GM12878 (cell line): ENCODE results near the gene MXI1. TPM values are rescaled to one million over a fixed set of nuclear protein-coding genes. Genes with fewer than 3 reads are reported as not detected.

ENCODE experiments used
- CHD4 ChIP-seq: fragments of 200-600 bp; sonication (generic); IDR thresholded peaks from 2 replicates; pipeline ENCODE4 v1.6.1; 2016; ENCODE audit warnings: mild to moderate bottlenecking
- CUX1 ChIP-seq: IDR thresholded peaks from 2 replicates; pipeline ENCODE4 v1.6.1; 2012; ENCODE audit warnings: improper control_type of control experiment, low read depth, low read length; ENCODE audit not compliant: insufficient replicate concordance
- HDAC6 ChIP-seq: fragments of 200-600 bp; sonication (generic); IDR thresholded peaks from one replicate; pipeline ENCODE4 v1.8.0; 2017; ENCODE audit warnings: antibody characterized with exemption; ENCODE audit not compliant: unreplicated experiment
- JUNB ChIP-seq: IDR thresholded peaks from 2 replicates; pipeline ENCODE4 v1.6.1; 2016; ENCODE audit warnings: antibody characterized with exemption, mild to moderate bottlenecking
- NKRF ChIP-seq: fragments of 450-650 bp; conservative IDR thresholded peaks from 2 replicates; pipeline ENCODE4 v1.6.1; 2017; ENCODE audit warnings: mild to moderate bottlenecking, moderate library complexity
- PKNOX1 ChIP-seq: fragments of 450-650 bp; IDR thresholded peaks from 2 replicates; pipeline ENCODE4 v1.6.1; 2016; ENCODE audit warnings: mild to moderate bottlenecking
- POU2F2 ChIP-seq: IDR thresholded peaks from 3 replicates; pipeline ENCODE4 v1.6.1; 2011; ENCODE audit warnings: low read depth, mild to moderate bottlenecking, low read length, borderline replicate concordance
- RAD51 ChIP-seq: fragments of 450-650 bp; IDR thresholded peaks from 2 replicates; pipeline ENCODE4 v1.6.1; 2016; ENCODE audit warnings: moderate library complexity, mild to moderate bottlenecking, inconsistent platforms
- SMAD1 ChIP-seq: fragments of 450-650 bp; IDR thresholded peaks from 2 replicates; pipeline ENCODE4 v1.6.1; 2018; ENCODE audit warnings: mild to moderate bottlenecking, low read depth; ENCODE audit not compliant: partially characterized antibody
- SMARCA5 ChIP-seq: fragments of 450-650 bp; IDR thresholded peaks from 2 replicates; pipeline ENCODE4 v1.6.1; 2017; ENCODE audit warnings: mild to moderate bottlenecking
- TCF12 ChIP-seq: IDR thresholded peaks from 2 replicates; pipeline ENCODE4 v1.6.1; 2011; ENCODE audit warnings: low read depth, mild to moderate bottlenecking, low read length
- USF2 ChIP-seq: IDR thresholded peaks from 2 replicates; pipeline ENCODE4 v1.6.1; 2011; ENCODE audit warnings: low read depth, low read length, improper control_type of control experiment, borderline replicate concordance
- YY1 ChIP-seq: IDR thresholded peaks from 2 replicates; pipeline ENCODE4 v1.6.1; 2011; ENCODE audit warnings: low read depth, mild to moderate bottlenecking, low read length
- ZBTB40 ChIP-seq: fragments of 450-650 bp; IDR thresholded peaks from 2 replicates; pipeline ENCODE4 v1.6.1; 2016; ENCODE audit warnings: mild to moderate bottlenecking, moderate library complexity, borderline replicate concordance
- ZNF24 ChIP-seq: fragments of 450-650 bp; IDR thresholded peaks from 2 replicates; pipeline ENCODE4 v1.6.1; 2017; ENCODE audit warnings: antibody characterized with exemption, mild to moderate bottlenecking
- polyA plus RNA-seq, 11 experiments: library from polyadenylated mRNA; depleted of rRNA in 4 of 11; unstranded in 6 of 11; stranded (reverse) in 5 of 11; fragments of >200 nt; fragmentation: Nextera tagmentation in 4 of 11; fragmentation: Illumina TruSeq in 1 of 11; extraction: Ambion mirVana in 4 of 11; extraction: Trizol in 1 of 11; gene quantifications; 1 replicate in 1 of 11; 2 replicates in 10 of 11; pipeline versions ENCODE4 v1.2.1 to v1.2.3, GENCODE V29; 2011 to 2016; ENCODE audit warnings: inconsistent platforms in 2 of 11, missing spikeins in 2 of 11, low read depth in 1 of 11
- total RNA-seq, 4 experiments: library from RNA; depleted of rRNA in 3 of 4; stranded (reverse); fragments of >200 nt in 3 of 4; fragmentation: Illumina TruSeq in 1 of 4; extraction: Trizol in 1 of 4; gene quantifications; 2 replicates each; pipeline versions ENCODE4 v1.2.1 to v1.2.3, GENCODE V29; 2013 to 2021

MXI1 gene
- total and polyA plus RNA-seq, 10 of the 15 experiments (the other 5 are each of a cell fraction or from before 2014, with no cell fraction given): 0.23 to 8.0 (median 0.41) TPM

- TF ChIP-seq CHD4 (no peak), ZBTB40 (no peak), HDAC6 (no peak), POU2F2 (no peak; the same call in 2 of the 3 replicates), CUX1 (no peak), ZNF24 (no peak), NKRF (0 out of 2 replicates have a peak, but pooled peaks have one; percentile 56), TCF12 (no peak), YY1 (peak; percentile 79), JUNB (no peak), SMARCA5 (no peak), USF2 (no peak), PKNOX1 (peak; percentile 39; the same call in 1 of the 2 replicates), RAD51 (no peak), SMAD1 (no peak)
These were observed at the start of gene MXI1 (continued) for GRCh38 chr10:110207011-110207804.
